Left hindlimb (tissue), 1 donor: ENCODE measurements around the gene RASGRP4.
A peak's percentile ranks its signal among the peaks of the same experiment; 100 is the strongest.
"Not testable (repeated sequence)": the region's sequence is repeated elsewhere in the genome, so short reads cannot be mapped to it uniquely, and the experiment has no call there.

ENCODE experiments used
- DNase-seq: peaks from one replicate; pipeline ENCODE4 v3.0.0-alpha.2; 2018

Gene RASGRP4

DNA sequence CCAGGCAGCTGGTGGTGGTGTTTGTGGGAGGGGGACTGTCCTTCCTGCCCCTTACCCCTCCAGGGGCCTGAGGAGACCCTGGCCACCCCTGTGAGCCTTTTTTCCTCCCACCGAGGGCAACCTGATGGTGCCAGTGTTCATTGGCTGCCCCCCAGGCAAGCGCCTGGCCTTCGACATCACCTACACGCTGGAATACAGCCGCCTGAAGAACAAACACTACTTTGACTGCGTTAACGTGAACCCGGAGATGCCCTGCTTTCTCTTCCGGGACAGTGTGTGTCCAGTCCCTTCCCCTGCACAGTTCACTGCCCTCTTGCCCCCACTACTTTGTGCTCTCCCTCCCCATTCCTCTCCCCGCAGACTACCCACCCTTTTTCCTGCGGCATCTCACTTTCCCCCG lies 59.0 kb downstream of the RASGRP4 start:
- DNase-seq, result no peak

- not testable (repeated sequence) for DNase-seq
These were observed 62.9 kb downstream of the RASGRP4 start for GRCh38 chr19:38362946-38363688.

- peak; percentile 64 for DNase-seq
These were observed 63.7 kb downstream of the RASGRP4 start for GRCh38 chr19:38362076-38362945.

- peak; percentile 87 for DNase-seq
These were observed 64.4 kb downstream of the RASGRP4 start for GRCh38 chr19:38361633-38362075.

DNA sequence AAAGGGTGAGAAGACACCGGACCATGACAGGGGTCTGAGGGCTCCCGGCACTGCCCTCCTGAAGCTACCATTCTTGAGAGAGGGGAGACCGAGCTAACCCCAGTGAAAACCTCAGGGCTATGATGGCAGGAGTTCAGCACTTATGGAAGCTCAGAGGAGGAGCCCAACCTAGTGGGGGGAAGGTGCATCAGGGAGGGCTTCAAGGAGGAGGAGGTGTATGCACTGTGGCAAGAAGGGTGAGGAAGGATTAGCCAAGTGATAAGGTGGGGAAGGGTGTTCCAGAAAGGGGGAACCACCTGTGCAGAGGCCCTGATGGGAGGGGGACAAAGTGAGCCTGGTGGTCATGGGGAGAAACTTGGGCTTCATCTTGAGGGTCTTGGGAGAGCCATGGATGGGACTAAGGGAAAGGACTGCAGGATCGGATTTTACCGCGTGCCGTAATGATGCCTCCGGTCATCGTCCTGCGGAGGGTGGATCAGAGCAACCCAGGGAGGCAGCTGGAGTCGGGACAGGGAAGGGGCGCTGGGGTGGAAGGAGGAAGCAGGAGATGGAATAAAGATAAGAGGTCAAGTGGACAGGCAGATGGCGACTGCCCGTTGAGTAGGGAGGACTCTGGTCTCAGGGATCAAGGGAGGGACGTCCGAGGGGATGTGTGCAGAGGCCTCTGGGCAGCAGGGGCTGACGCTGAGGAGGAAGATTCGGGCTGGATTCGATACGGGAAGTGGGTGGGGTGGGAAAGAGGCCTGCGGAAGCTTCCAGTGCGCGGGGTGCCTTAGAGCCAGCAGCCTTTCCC lies 65.0 kb downstream of the RASGRP4 start:
- DNase-seq, result no peak

DNA sequence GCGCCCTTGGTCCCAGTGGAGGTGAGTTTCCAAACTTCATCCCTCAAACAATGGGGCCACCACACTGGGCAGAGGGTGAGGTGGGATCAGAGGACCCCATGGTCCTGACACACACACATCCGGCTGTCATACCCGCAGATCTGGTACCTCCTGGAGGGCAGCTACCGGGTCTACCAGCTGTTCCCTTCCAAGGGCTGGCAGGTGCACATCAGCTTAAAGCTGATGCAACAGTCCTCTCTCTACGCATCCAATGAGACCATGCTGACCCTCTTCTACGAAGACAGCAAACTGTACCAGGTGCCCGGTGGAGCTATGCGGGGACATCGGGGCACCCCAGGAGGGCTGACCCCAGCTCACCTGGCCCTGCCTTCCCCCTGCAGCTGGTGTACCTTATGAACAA lies 65.7 kb downstream of the RASGRP4 start:
- no peak for DNase-seq

DNA sequence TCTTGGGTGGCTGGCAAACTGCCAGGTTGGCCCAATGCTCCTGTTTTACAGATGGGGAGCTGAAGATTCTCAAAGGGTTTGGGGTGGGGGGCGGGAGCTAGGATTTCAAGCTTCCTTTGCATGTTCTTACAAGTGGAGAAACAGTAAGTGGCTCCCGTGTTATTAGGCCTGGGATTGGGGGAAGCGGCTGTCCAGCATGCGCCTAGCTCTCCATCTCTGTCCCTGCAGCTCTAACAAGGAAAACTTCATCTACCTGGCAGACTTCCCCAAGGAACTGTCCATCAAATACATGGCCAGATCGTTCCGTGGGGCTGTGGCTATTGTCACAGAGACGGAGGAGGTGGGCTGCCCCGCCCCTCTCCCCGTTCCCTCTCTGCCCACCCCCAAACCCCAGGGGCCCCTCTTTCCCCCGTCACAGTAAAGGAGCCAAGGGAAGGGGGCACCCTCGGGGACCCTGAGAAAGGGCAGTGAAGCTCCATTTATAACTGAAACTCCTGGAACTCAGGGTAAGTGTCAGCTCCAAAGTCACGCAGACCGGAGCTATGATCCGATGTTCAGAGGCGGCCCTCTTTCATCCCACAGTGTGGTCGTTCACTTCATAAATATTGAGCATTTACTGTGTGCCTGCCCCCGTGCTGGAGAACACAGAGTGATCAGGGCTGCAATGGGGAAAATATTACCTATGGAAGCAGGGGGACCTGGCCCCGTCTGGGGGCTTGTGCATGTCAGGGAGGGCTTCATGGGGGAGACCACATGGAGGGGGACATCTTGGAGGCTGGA lies 66.6 kb downstream of the RASGRP4 start:
- DNase-seq, result no peak
